ENCODE measurements around the gene ADSL. TPM values are rescaled to one million over a fixed set of nuclear protein-coding genes. Genes with fewer than 3 reads are reported as not detected.

The ADSL gene
- total RNA-seq, 1 donor from 2014 or later: 107 TPM

GRCh38 chr22:40335358-40335757, 10.9 kb upstream of the ADSL start:
- Mint-ChIP-seq H3K4me1 (ENCODE audit: unreplicated experiment) (peaks cover 70% of the 10 kb centered on the region), H3K27me3 (ENCODE audit: unreplicated experiment) (peaks cover 6% of the 10 kb centered on the region), H3K27ac (ENCODE audit: unreplicated experiment) (no peak overlapping the region), H3K9me3 (ENCODE audit: unreplicated experiment) (no peaks in the 10 kb centered on the region), H3K36me3 (ENCODE audit: low read depth, unreplicated experiment) (no peaks in the 10 kb centered on the region), H3K4me3 (ENCODE audit: unreplicated experiment) (no peak overlapping the region)
- no peak for TF ChIP-seq CTCF (IDR thresholded peaks at IDR 0.05; ENCODE audit: unreplicated experiment)
- no peak for DNase-seq (ENCODE audit: low spot score)

GRCh38 chr22:40340044-40340443, 6.3 kb upstream of the ADSL start:
- Mint-ChIP-seq H3K4me1 (ENCODE audit: unreplicated experiment) (peaks cover 44% of the 10 kb centered on the region), H3K4me3 (ENCODE audit: unreplicated experiment) (peak overlapping the region; percentile 35), H3K36me3 (ENCODE audit: low read depth, unreplicated experiment) (no peaks in the 10 kb centered on the region), H3K27ac (ENCODE audit: unreplicated experiment) (no peak overlapping the region), H3K27me3 (ENCODE audit: unreplicated experiment) (peaks cover 6% of the 10 kb centered on the region), H3K9me3 (ENCODE audit: unreplicated experiment) (no peaks in the 10 kb centered on the region)
- DNase-seq (ENCODE audit: low spot score): no peak
- TF ChIP-seq CTCF (IDR thresholded peaks at IDR 0.05; ENCODE audit: unreplicated experiment): no peak

GRCh38 chr22:40341604-40342003, 4.7 kb upstream of the ADSL start:
- Mint-ChIP-seq H3K27ac (ENCODE audit: unreplicated experiment) (no peak overlapping the region), H3K27me3 (ENCODE audit: unreplicated experiment) (peaks cover 6% of the 10 kb centered on the region), H3K9me3 (ENCODE audit: unreplicated experiment) (no peaks in the 10 kb centered on the region), H3K4me3 (ENCODE audit: unreplicated experiment) (no peak overlapping the region), H3K4me1 (ENCODE audit: unreplicated experiment) (peaks cover 33% of the 10 kb centered on the region), H3K36me3 (ENCODE audit: low read depth, unreplicated experiment) (no peaks in the 10 kb centered on the region)
- no peak for TF ChIP-seq CTCF (IDR thresholded peaks at IDR 0.05; ENCODE audit: unreplicated experiment)
- no peak for DNase-seq (ENCODE audit: low spot score)

- no peak for TF ChIP-seq CTCF (IDR thresholded peaks at IDR 0.05; ENCODE audit: unreplicated experiment)
- Mint-ChIP-seq H3K36me3 (ENCODE audit: low read depth, unreplicated experiment) (no peaks in the 10 kb centered on the region), H3K4me1 (ENCODE audit: unreplicated experiment) (peaks cover 37% of the 10 kb centered on the region), H3K4me3 (ENCODE audit: unreplicated experiment) (no peak overlapping the region), H3K9me3 (ENCODE audit: unreplicated experiment) (no peaks in the 10 kb centered on the region), H3K27me3 (ENCODE audit: unreplicated experiment) (peaks cover 6% of the 10 kb centered on the region), H3K27ac (ENCODE audit: unreplicated experiment) (peak overlapping the region; percentile 3)
- DNase-seq (ENCODE audit: low spot score): no peak
These were observed 3.8 kb upstream of the ADSL start for GRCh38 chr22:40342521-40342920.

- no peak for TF ChIP-seq CTCF (IDR thresholded peaks at IDR 0.05; ENCODE audit: unreplicated experiment)
- H3K4me3 Mint-ChIP-seq (ENCODE audit: unreplicated experiment): peak overlapping the region; percentile 98
- no peak overlapping the region for H3K27ac Mint-ChIP-seq (ENCODE audit: unreplicated experiment)
- H3K27me3 Mint-ChIP-seq (ENCODE audit: unreplicated experiment): peaks cover 3% of the 10 kb centered on the region
- DNase-seq (ENCODE audit: low spot score): no peak
- H3K4me1 Mint-ChIP-seq (ENCODE audit: unreplicated experiment): peaks cover 27% of the 10 kb centered on the region
- H3K9me3 Mint-ChIP-seq (ENCODE audit: unreplicated experiment): no peaks in the 10 kb centered on the region
- no peaks in the 10 kb centered on the region for H3K36me3 Mint-ChIP-seq (ENCODE audit: low read depth, unreplicated experiment)
These were observed 1.0 kb upstream of the ADSL start for GRCh38 chr22:40345271-40345670.
